HCT116 (cell line): ENCODE data around the gene DOCK1. TPM values are rescaled to one million over a fixed set of nuclear protein-coding genes. Genes with fewer than 3 reads are reported as not detected.

Experiments used
- ATAC-seq: fragments of 200-7000 bp; cut with Tn5 transposase; 2 replicates; pipeline ENCODE4 v1.9.1; 2020; ENCODE audit warnings: mild to moderate bottlenecking, moderate library complexity
- BruUV-seq: library from RNA; stranded (reverse); fragments of 400-500 nt; replicated peaks from 2 replicates; lab custom pipeline; 2021; lab: Mats Ljungman, UMichigan
- CTCF ChIA-PET: fragments of 300-600 bp; sonication (Branson Sonifier 250); formaldehyde crosslinking; loops from one replicate; lab custom pipeline; 2021; ENCODE audit warnings: antibody characterized with exemption; lab: Charles Lee
- POLR2A ChIA-PET: fragments of 300-600, 350-600 bp; sonication (Branson Sonifier 250); formaldehyde crosslinking; loops from one replicate; lab custom pipeline; 2021; ENCODE audit warnings: antibody characterized with exemption; lab: Charles Lee
- RAD21 ChIA-PET, 2 experiments: fragments of 300-600 bp; sonication (Branson Sonifier 250); formaldehyde crosslinking; loops; one replicate each; lab custom pipeline; 2023; ENCODE audit warnings: low total read pairs in 2 of 2; ENCODE audit not compliant: uncharacterized antibody in 2 of 2, unreplicated experiment in 2 of 2, low non-redundant PET in 1 of 2; lab: Charles Lee
- DNase-seq: peaks from one replicate; pipeline ENCODE4 v3.0.0-alpha.2; 2010; ENCODE audit warnings: low read depth, low spot score
- H2AFZ ChIP-seq: fragments of 200-600 bp; shearing (Covaris generic), sonication (generic); 2 replicates; pipeline ENCODE4 v1.6.1; 2017; ENCODE audit warnings: low read depth, mixed run types, mixed read lengths, antibody characterized with exemption, low read length; ENCODE audit not compliant: poor library complexity, severe bottlenecking
- H3K27ac ChIP-seq: 2 replicates; pipeline ENCODE4 v1.5.1; 2012; ENCODE audit warnings: low read depth, low read length
- H3K27me3 ChIP-seq: fragments of 200-600 bp; sonication (generic); 2 replicates; pipeline ENCODE4 v1.6.1; 2016; ENCODE audit warnings: mixed run types, low read length, mixed read lengths; ENCODE audit not compliant: insufficient read depth
- H3K36me3 ChIP-seq, 2 experiments: fragments of 200-500 bp in 1 of 2; fragments of 200-600 bp in 1 of 2; sonication (Bioruptor generic) in 1 of 2; sonication (generic) in 1 of 2; 2 replicates each; pipeline versions ENCODE4 v1.5.1 to v1.6.1; 2014 to 2016; ENCODE audit warnings: low read length in 2 of 2, inconsistent platforms in 1 of 2, mixed read lengths in 1 of 2, mixed run types in 1 of 2; ENCODE audit not compliant: insufficient read depth in 2 of 2, control insufficient read depth in 1 of 2
- H3K4me1 ChIP-seq, 2 experiments: fragments of 200-600 bp in 1 of 2; sonication (generic) in 1 of 2; 2 replicates each; pipeline versions ENCODE4 v1.5.1 to v1.6.1; 2012 to 2017; ENCODE audit warnings: low read length in 2 of 2, inconsistent platforms in 1 of 2, mild to moderate bottlenecking in 1 of 2, mixed read lengths in 1 of 2, mixed run types in 1 of 2, moderate library complexity in 1 of 2; ENCODE audit not compliant: insufficient read depth in 2 of 2, control insufficient read depth in 1 of 2
- H3K4me2 ChIP-seq: fragments of 200-600 bp; sonication (generic); 2 replicates; pipeline ENCODE4 v1.6.1; 2017; ENCODE audit warnings: mixed run types, low read length, mixed read lengths
- H3K4me3 ChIP-seq, 2 experiments: fragments of 200-600 bp in 1 of 2; sonication (generic) in 1 of 2; replicated peaks in 1 of 2; 2 replicates each; pipeline ENCODE4 v1.5.1; 2011 to 2016; ENCODE audit warnings: low read length in 2 of 2, control low read depth in 1 of 2, low read depth in 1 of 2, mild to moderate bottlenecking in 1 of 2, mixed read lengths in 1 of 2, mixed run types in 1 of 2
- H3K79me2 ChIP-seq: fragments of 200-600 bp; sonication (generic); 2 replicates; pipeline ENCODE4 v1.6.1; 2017; ENCODE audit warnings: mild to moderate bottlenecking, mixed run types, low read length, moderate library complexity, mixed read lengths; ENCODE audit not compliant: insufficient read depth
- H3K9ac ChIP-seq: fragments of 200-600 bp; sonication (generic); 2 replicates; pipeline ENCODE4 v1.6.1; 2016; ENCODE audit warnings: low read length, mixed read lengths
- H3K9me2 ChIP-seq: fragments of 200-600 bp; sonication (generic), shearing (Covaris generic); 2 replicates; pipeline ENCODE4 v1.6.1; 2017; ENCODE audit warnings: mixed run types, mild to moderate bottlenecking, moderate library complexity; ENCODE audit not compliant: insufficient read depth
- H3K9me3 ChIP-seq, 2 experiments: fragments of 200-500 bp in 1 of 2; fragments of 200-600 bp in 1 of 2; sonication (Bioruptor generic) in 1 of 2; sonication (generic) in 1 of 2; 2 replicates each; pipeline ENCODE4 v1.6.1; 2014 to 2017; ENCODE audit warnings: low read length in 2 of 2, mixed read lengths in 2 of 2, inconsistent platforms in 1 of 2, low read depth in 1 of 2, mild to moderate bottlenecking in 1 of 2, mixed run types in 1 of 2, moderate library complexity in 1 of 2; ENCODE audit not compliant: control insufficient read depth in 1 of 2, insufficient read depth in 1 of 2
- H4K20me1 ChIP-seq: fragments of 200-600 bp; sonication (generic), shearing (Covaris generic); 2 replicates; pipeline ENCODE4 v1.6.1; 2017; ENCODE audit warnings: mixed run types, mild to moderate bottlenecking, moderate library complexity; ENCODE audit not compliant: insufficient read depth
- CEBPB ChIP-seq: IDR thresholded peaks from 2 replicates; pipeline ENCODE4 v1.6.1; 2012; ENCODE audit warnings: low read depth
- EGR1 ChIP-seq: IDR thresholded peaks from 2 replicates; pipeline ENCODE4 v1.6.1; 2012; ENCODE audit warnings: low read depth
- ELF1 ChIP-seq: IDR thresholded peaks from 2 replicates; pipeline ENCODE4 v1.6.1; 2012; ENCODE audit warnings: low read depth, borderline replicate concordance
- EZH2 ChIP-seq: fragments of 200-600 bp; sonication (generic); IDR thresholded peaks from 2 replicates; pipeline ENCODE4 v1.6.1; 2017; ENCODE audit warnings: antibody characterized with exemption, mixed run types
- EZH2phosphoT487 ChIP-seq: fragments of 200-600 bp; IDR thresholded peaks from 2 replicates; pipeline ENCODE4 v1.6.1; 2018; ENCODE audit warnings: antibody characterized with exemption, borderline replicate concordance
- POLR2A ChIP-seq: IDR thresholded peaks from 2 replicates; pipeline ENCODE4 v1.7.0; 2011; ENCODE audit warnings: borderline replicate concordance; ENCODE audit not compliant: insufficient read depth, insufficient read length; ENCODE audit errors: extremely low read depth
- POLR2AphosphoS5 ChIP-seq: IDR thresholded peaks from 2 replicates; pipeline ENCODE4 v1.6.1; 2011; ENCODE audit warnings: mild to moderate bottlenecking, low read depth, low read length, moderate library complexity
- intact Hi-C: fragments of 100-400 bp; cut with micrococcal nuclease; formaldehyde crosslinking; loops from 2 replicates; pipeline ENCODE4 v1.10.0; 2022
- total RNA-seq: library from RNA; stranded (reverse); gene quantifications from one replicate; pipeline ENCODE4 v1.2.1, GENCODE V29; 2021; ENCODE audit not compliant: unreplicated experiment
- TF ChIP-seq, protein P1 (sequence below), 3 experiments: fragments of 200-600 bp in 1 of 3; sonication (generic) in 1 of 3; IDR thresholded peaks in 2 of 3; conservative IDR thresholded peaks in 1 of 3; 2 replicates each; pipeline ENCODE4 v1.5.1; 2012 to 2017; ENCODE audit warnings: low read depth in 2 of 3, low read length in 2 of 3, antibody characterized with exemption in 1 of 3, borderline replicate concordance in 1 of 3, control low read depth in 1 of 3, mild to moderate bottlenecking in 1 of 3, mixed read lengths in 1 of 3, mixed run types in 1 of 3, moderate library complexity in 1 of 3; ENCODE audit not compliant: insufficient read depth in 1 of 3

The DOCK1 gene
- total RNA-seq, 1 experiment from 2014 or later = 46.5 TPM

DNA sequence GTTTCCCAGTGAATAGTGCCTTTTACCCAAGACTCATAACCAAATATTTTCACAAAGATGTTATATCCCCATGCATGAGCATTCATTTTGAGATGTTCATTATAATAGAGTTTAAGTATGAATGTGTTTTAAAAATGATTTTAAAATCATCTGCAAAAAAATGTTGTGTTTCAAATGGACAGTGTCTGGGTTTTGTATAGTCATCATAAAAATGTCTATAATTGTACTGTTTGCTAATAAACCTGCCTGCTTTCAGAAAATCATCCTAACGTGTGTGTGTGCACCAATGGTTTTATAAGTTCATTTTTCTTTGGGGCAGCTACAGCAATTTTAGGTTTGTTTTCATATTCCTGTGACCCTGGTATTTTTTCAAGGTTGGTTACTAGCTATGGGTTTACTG, 228.0 kb downstream of the DOCK1 start:
- Histone ChIP-seq H2AFZ (no peak overlapping the region), H3K79me2 (no peaks in the 10 kb centered on the region), H3K4me2 (no peak overlapping the region), H3K9me3 (no peaks in the 10 kb centered on the region), H3K27ac (no peak overlapping the region), H3K36me3 (no peaks in the 10 kb centered on the region)
- ATAC-seq = no peak
- CTCF ChIA-PET = no interaction called here
- RAD21 ChIA-PET = no interaction called here
- no TSS peak for BruUV-seq
- intact Hi-C loops = no loop called here
- no peak for TF ChIP-seq CEBPB
- no peak for TF ChIP-seq POLR2A
- TF ChIP-seq, all 23 proteins: peak for 0
- Histone ChIP-seq H3K27me3 (no peaks in the 10 kb centered on the region), H3K9ac (no peak overlapping the region), H3K4me1 (no peaks in the 10 kb centered on the region), H3K9me2 (no peaks in the 10 kb centered on the region), H3K4me3 (no peak overlapping the region), H4K20me1 (no peaks in the 10 kb centered on the region)
- POLR2A ChIA-PET = no interaction called here
- DNase-seq = no peak

DNA sequence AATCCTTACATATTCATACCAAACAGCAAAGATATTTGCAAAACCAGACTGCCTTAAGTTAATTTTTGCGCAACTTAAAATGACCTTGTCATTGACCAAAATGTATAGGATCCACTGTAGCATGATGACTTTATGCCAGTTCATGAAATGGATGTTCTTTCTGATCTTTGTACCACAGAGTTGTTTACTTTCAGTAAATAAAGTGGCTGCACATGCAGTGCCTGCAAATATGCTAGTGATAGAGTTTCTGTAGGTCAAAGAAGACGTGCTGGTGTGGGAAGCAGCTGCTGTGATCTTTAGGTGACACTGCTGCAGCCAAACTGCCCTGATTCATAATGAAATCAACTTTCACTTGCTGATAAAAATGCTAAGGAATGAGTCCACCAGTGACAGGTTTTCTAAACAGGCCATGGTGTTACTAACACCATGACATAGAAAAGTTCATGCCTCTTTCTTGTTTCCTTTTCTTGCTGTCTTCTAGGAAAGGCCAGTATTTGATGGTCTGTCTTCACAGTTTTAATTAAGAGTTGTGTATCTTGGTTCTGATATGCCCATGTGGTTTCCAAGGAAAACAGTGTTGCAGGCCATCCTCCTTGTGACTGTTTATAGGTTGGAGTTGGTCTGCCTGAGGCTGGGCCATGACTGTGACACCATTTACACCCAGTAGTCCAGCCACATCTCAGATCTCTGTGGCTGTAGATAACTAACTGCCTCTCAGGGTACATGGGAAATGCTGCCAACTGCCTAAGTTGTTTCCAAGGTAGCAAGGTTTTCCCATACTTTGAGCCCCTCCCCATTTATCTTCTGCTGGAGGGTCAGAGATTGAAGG, 228.7 kb downstream of the DOCK1 start:
- Histone ChIP-seq H3K4me1 (no peaks in the 10 kb centered on the region), H3K27ac (no peak overlapping the region), H3K79me2 (no peaks in the 10 kb centered on the region), H3K4me3 (no peak overlapping the region), H3K36me3 (no peaks in the 10 kb centered on the region), H3K4me2 (no peak overlapping the region), H4K20me1 (no peaks in the 10 kb centered on the region), H3K9me2 (no peaks in the 10 kb centered on the region), H3K27me3 (no peaks in the 10 kb centered on the region), H3K9me3 (no peaks in the 10 kb centered on the region), H3K9ac (no peak overlapping the region), H2AFZ (no peak overlapping the region)
- BruUV-seq = no TSS peak
- RAD21 ChIA-PET = no interaction called here
- intact Hi-C loops = no loop called here
- POLR2A ChIA-PET = no interaction called here
- ATAC-seq (no peak), DNase-seq (no peak)
- CTCF ChIA-PET = no interaction called here
- no peak for TF ChIP-seq EGR1
- no peak for TF ChIP-seq EZH2
- no peak for TF ChIP-seq ELF1
- no peak for TF ChIP-seq EZH2phosphoT487
- TF ChIP-seq POLR2AphosphoS5 = no peak
- TF ChIP-seq, protein P1, sequence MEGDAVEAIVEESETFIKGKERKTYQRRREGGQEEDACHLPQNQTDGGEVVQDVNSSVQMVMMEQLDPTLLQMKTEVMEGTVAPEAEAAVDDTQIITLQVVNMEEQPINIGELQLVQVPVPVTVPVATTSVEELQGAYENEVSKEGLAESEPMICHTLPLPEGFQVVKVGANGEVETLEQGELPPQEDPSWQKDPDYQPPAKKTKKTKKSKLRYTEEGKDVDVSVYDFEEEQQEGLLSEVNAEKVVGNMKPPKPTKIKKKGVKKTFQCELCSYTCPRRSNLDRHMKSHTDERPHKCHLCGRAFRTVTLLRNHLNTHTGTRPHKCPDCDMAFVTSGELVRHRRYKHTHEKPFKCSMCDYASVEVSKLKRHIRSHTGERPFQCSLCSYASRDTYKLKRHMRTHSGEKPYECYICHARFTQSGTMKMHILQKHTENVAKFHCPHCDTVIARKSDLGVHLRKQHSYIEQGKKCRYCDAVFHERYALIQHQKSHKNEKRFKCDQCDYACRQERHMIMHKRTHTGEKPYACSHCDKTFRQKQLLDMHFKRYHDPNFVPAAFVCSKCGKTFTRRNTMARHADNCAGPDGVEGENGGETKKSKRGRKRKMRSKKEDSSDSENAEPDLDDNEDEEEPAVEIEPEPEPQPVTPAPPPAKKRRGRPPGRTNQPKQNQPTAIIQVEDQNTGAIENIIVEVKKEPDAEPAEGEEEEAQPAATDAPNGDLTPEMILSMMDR (IDR thresholded peaks at IDR 0.05 in 2 of 3, conservative IDR thresholded peaks at IDR 0.05 in 1 of 3; ENCODE audit: borderline replicate concordance in 1 of 3, insufficient read depth in 1 of 3, low read depth in 2 of 3, low read length in 2 of 3) = no peak
